VCaP (cell line): ENCODE results near the gene HSPA1B.
A peak's percentile ranks its signal among the peaks of the same experiment; 100 is the strongest.
"Not testable (repeated sequence)": the region's sequence is repeated elsewhere in the genome, so short reads cannot be mapped to it uniquely, and the experiment has no call there.

Source experiments
- H3K27ac ChIP-seq: fragments of 450-650 bp; 2 replicates; pipeline ENCODE4 v1.5.1; 2017
- CTCF ChIP-seq: fragments of 450-650 bp; conservative IDR thresholded peaks from 2 replicates; pipeline ENCODE4 v1.5.1; 2017; ENCODE audit warnings: mild to moderate bottlenecking, moderate library complexity

Gene HSPA1B

GRCh38 chr6:31819871-31820299 is 7.7 kb upstream of the HSPA1B start:
- TF ChIP-seq CTCF, result no peak
- no peak overlapping the region for H3K27ac ChIP-seq

- not testable (repeated sequence) for H3K27ac ChIP-seq
These were observed 7.1 kb upstream of the HSPA1B start for GRCh38 chr6:31820399-31820798.

- no peak for TF ChIP-seq CTCF
- H3K27ac ChIP-seq, result peak overlapping the region; percentile 97
These were observed 6.1 kb upstream of the HSPA1B start for GRCh38 chr6:31821301-31822035.

GRCh38 chr6:31822036-31822821 is 5.3 kb upstream of the HSPA1B start:
- no peak for TF ChIP-seq CTCF
- H3K27ac ChIP-seq, result peak overlapping the region; percentile 97

- H3K27ac ChIP-seq, result peak overlapping the region; percentile 97
These were observed 3.8 kb upstream of the HSPA1B start for GRCh38 chr6:31823592-31824196.

- peak overlapping the region; percentile 97 for H3K27ac ChIP-seq
- no peak for TF ChIP-seq CTCF
These were observed 2.0 kb upstream of the HSPA1B start for GRCh38 chr6:31825553-31825952.

GRCh38 chr6:31826793-31827285 is 699 bp upstream of the HSPA1B start:
- H3K27ac ChIP-seq, result peak overlapping the region; percentile 97
- TF ChIP-seq CTCF, result no peak

- peak; percentile 48 for TF ChIP-seq CTCF
- H3K27ac ChIP-seq, result peak overlapping the region; percentile 66
These were observed 2.2 kb downstream of the HSPA1B start for GRCh38 chr6:31829633-31830283.
